Smooth muscle cell of trachea (primary cell): Measurements from ENCODE around the gene KCNQ5. TPM values are rescaled to one million over a fixed set of nuclear protein-coding genes. Genes with fewer than 3 reads are reported as not detected.

ENCODE experiments used
- total RNA-seq: library from RNA; depleted of rRNA; stranded (reverse); fragments of >200 nt; gene quantifications from 2 replicates; pipeline ENCODE4 v1.2.1, GENCODE V29; 2014

Gene KCNQ5
- total RNA-seq, result 0.87 and 1.2 TPM in 2 replicates

DNA sequence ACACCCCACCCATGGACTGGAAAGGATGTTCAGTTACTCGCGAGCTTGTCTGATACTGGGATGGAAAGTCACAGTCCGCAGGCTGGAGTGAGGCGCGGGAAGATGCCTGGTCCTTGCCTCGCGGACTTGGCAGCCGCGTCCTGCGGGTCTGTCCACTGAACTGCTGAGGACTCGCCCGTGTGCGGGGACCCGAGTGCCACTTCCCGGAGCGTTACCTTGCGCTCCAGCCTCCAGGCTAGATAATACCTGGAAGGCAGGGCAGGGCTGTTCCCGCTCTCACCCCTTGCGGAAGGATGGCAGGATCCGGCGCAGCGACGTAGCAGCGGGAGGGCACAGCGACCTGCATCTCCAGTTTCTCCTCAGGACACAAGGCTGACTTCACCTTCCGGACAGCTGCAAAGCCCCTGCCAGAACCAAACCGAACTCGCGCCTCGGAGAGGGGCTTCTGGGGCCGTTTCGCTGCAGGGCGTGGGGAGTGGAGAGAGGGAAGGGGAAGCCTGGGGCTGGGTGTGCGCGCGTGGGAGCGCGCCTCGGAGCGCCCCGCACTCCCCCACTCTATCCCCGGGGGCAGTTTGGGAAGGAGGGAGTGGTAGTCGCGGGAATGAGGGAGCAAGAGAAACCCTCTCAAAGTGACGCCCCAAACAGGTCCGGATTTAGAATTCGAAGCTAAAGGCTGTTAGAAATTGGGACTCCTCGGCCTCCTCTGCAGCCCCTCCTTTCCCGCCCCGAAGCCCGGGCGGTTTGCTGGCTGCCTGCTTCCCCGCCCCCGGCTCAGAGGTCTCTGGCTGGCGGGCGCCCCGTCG lies at the start of gene KCNQ5:
Gene KCNQ5, plus strand, starts transcription at position 774 of the 803 bp plus-strand sequence.

DNA sequence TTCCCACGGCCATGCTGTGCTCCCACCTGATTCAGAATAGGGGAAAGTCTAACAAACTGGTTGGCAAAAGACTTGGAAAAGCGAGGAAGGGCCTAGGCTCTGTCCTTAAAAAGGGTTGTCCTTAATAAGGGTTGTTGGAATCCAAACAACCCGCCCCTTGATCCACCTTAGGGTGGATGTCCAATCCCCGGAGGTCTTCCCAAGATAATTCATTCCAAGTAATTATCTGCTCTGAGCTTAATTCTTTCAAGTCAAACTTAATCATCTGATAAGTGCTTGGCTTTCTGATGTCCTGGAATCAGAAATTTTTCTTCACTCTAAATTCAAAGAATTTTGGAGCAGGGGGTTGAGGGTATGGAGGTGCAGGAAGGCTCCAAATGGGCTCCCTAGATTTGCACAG lies 603.5 kb downstream of the KCNQ5 start, which contains the start of gene KHDC1L:
Gene KHDC1L, minus strand, starts transcription at position 101 of the 400 bp plus-strand sequence. Its CDS starts 88 bp downstream, at position 13.

